ENCODE data around the gene RHOG. TPM values are rescaled to one million over a fixed set of nuclear protein-coding genes. Genes with fewer than 3 reads are reported as not detected.
"Not testable (repeated sequence)": the region's sequence is repeated elsewhere in the genome, so short reads cannot be mapped to it uniquely, and the experiment has no call there.

Gene RHOG
- total and polyA plus RNA-seq, 5 donors, result 18.7 to 26.0 (median 25.3) TPM

DNA sequence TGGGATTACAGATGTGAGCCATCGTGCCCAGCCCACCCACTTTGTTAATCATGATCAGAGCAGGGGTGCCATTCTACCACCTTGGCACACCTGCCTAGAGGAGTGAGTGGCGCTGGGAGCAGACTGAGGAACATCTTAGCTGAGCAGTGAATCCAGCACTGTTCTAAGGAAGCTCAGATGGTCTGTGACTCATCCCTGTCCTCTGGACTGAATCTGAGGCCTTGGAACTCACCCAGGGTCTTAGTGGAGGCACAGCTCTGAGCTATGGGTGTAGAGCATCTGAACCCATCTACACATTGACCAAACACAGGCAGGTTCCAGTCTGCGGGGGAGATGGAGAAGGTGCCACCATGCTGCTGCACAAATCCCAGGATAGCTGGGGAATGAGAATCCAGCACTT is 17.5 kb downstream of the RHOG start:
- peak in 1 of 2 donors; percentile 9 for ATAC-seq
- intact Hi-C loops (cut with DNase I), result no loop called here
- H3K4me1 ChIP-seq (ENCODE audit: control insufficient read depth, insufficient read depth, low read length), result no peaks in the 10 kb centered on the region
- no peak overlapping the region for H3K4me3 ChIP-seq (ENCODE audit: low read length)
- H3K27me3 ChIP-seq (ENCODE audit: control insufficient read depth, insufficient read depth), result no peaks in the 10 kb centered on the region
- H3K27ac ChIP-seq (ENCODE audit: low read length), result no peak overlapping the region
- WGBS, result 92% methylated on average over 3 of the region's 3 CpGs
- no peak for DNase-seq
- H3K9me3 ChIP-seq (ENCODE audit: control insufficient read depth, low read length), result no peaks in the 10 kb centered on the region

GRCh38 chr11:3822312-3822711 is 18.4 kb downstream of the RHOG start:
- intact Hi-C loops (cut with DNase I), result no loop called here
- H3K4me3 ChIP-seq (ENCODE audit: low read length), result no peak overlapping the region
- no peaks in the 10 kb centered on the region for H3K9me3 ChIP-seq (ENCODE audit: control insufficient read depth, low read length)
- no peak for ATAC-seq
- 95% methylated on average over 7 of the region's 7 CpGs for WGBS
- no peak for DNase-seq
- no peaks in the 10 kb centered on the region for H3K4me1 ChIP-seq (ENCODE audit: control insufficient read depth, insufficient read depth, low read length)
- no peaks in the 10 kb centered on the region for H3K27me3 ChIP-seq (ENCODE audit: control insufficient read depth, insufficient read depth)
- no peak overlapping the region for H3K27ac ChIP-seq (ENCODE audit: low read length)

DNA sequence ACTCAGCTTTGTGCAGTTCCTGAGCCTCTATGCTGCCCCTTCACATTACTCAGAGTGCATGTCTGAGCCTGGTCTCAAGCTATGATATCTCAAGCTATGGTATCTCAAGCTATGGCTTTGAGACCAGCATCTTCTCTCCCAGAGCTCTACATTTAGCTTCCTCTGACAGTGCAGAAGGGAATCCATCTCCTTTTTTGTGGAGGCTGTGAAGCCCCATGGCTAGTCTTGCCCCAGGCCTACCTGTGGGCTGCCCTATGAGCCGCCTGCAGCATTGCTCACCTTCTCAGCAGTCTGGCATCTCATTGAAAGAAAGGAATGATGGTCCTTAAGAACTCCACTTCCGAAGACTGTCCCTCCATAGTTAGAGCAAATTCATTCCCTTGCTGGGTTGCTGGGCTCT is 19.8 kb downstream of the RHOG start:
- H3K4me1 ChIP-seq (ENCODE audit: control insufficient read depth, insufficient read depth, low read length), result peaks cover 2% of the 10 kb centered on the region
- no peak overlapping the region for H3K4me3 ChIP-seq (ENCODE audit: low read length)
- no peaks in the 10 kb centered on the region for H3K9me3 ChIP-seq (ENCODE audit: control insufficient read depth, low read length)
- 95% methylated on average over 2 of the region's 2 CpGs for WGBS
- no peaks in the 10 kb centered on the region for H3K27me3 ChIP-seq (ENCODE audit: control insufficient read depth, insufficient read depth)
- intact Hi-C loops (cut with DNase I), result no loop called here
- DNase-seq, result no peak
- no peak overlapping the region for H3K27ac ChIP-seq (ENCODE audit: low read length)
- ATAC-seq, result no peak

GRCh38 chr11:3817181-3817800 is 23.5 kb downstream of the RHOG start:
- intact Hi-C loops (cut with DNase I), result no loop called here
- Histone ChIP-seq H3K27me3 (ENCODE audit: control insufficient read depth, insufficient read depth) (no peaks in the 10 kb centered on the region), H3K9me3 (ENCODE audit: control insufficient read depth, low read length) (no peaks in the 10 kb centered on the region), H3K4me1 (ENCODE audit: control insufficient read depth, insufficient read depth, low read length) (peaks cover 2% of the 10 kb centered on the region), H3K27ac (ENCODE audit: low read length) (no peak overlapping the region), H3K4me3 (ENCODE audit: low read length) (no peak overlapping the region)
- no peak for ATAC-seq
- DNase-seq, result no peak
- 87% methylated on average over 10 of the region's 10 CpGs for WGBS

GRCh38 chr11:3816673-3817072 is 24.1 kb downstream of the RHOG start:
- intact Hi-C loops (cut with DNase I), result no loop called here
- Histone ChIP-seq H3K4me1 (ENCODE audit: control insufficient read depth, insufficient read depth, low read length) (peaks cover 2% of the 10 kb centered on the region), H3K9me3 (ENCODE audit: control insufficient read depth, low read length) (no peaks in the 10 kb centered on the region), H3K27me3 (ENCODE audit: control insufficient read depth, insufficient read depth) (no peaks in the 10 kb centered on the region), H3K27ac (ENCODE audit: low read length) (no peak overlapping the region), H3K4me3 (ENCODE audit: low read length) (no peak overlapping the region)
- no peak for DNase-seq
- no peak for ATAC-seq
- WGBS, result 91% methylated on average over 2 of the region's 2 CpGs

GRCh38 chr11:3815845-3816244 is 24.9 kb downstream of the RHOG start:
- Histone ChIP-seq H3K27me3 (ENCODE audit: control insufficient read depth, insufficient read depth) (no peaks in the 10 kb centered on the region), H3K27ac (ENCODE audit: low read length) (no peak overlapping the region), H3K4me1 (ENCODE audit: control insufficient read depth, insufficient read depth, low read length) (peaks cover 2% of the 10 kb centered on the region), H3K4me3 (ENCODE audit: low read length) (no peak overlapping the region), H3K9me3 (ENCODE audit: control insufficient read depth, low read length) (no peaks in the 10 kb centered on the region)
- no peak for DNase-seq
- intact Hi-C loops (cut with DNase I), result no loop called here
- peak; percentile 26 to 53 for ATAC-seq
- 78% methylated on average over 4 of the region's 4 CpGs for WGBS

DNA sequence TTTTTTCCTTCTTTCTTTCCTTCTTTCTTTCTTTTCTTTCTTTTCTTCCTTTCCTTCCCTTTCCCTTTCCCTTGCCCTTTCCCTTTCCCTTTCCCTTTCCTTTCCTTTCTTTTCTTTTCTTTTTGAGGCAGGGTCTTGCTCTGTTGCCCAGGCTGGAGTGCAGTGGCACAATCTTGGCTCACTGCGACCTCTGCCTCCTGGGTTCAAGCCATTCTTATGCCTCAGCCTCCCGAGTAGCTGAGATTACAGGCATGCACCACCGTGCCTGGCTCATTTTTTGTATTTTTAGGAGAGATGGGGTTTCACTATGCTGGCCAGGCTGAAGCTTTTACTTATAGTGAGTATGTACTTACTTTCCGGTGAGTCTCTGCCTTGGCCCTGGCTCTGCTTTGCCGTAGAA is 25.9 kb downstream of the RHOG start:
- DNase-seq; intact Hi-C loops (cut with DNase I); ATAC-seq; H3K9me3 ChIP-seq (ENCODE audit: control insufficient read depth, low read length); H3K27ac ChIP-seq (ENCODE audit: low read length); H3K27me3 ChIP-seq (ENCODE audit: control insufficient read depth, insufficient read depth); H3K4me1 ChIP-seq (ENCODE audit: control insufficient read depth, insufficient read depth, low read length); H3K4me3 ChIP-seq (ENCODE audit: low read length): not testable (repeated sequence)
- 98% methylated on average over 5 of the region's 5 CpGs for WGBS

DNA sequence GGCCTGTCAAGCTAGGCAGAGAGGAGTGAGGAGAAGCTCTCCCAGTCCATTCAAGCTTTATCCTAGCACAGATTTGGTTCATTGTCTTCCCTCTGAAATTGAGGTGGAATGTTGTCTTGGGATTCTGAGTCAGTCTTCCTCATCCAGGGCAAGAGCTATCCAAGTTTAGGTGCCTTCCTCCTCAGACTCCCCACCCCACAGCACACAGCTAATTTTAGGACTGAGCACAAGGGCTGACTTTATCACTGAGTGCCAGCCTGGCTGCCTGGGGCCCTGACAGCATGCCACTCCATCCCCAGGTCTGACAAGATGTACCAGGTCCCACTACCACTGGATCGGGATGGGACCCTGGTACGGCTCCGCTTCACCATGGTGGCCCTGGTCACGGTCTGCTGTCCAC is 29.8 kb downstream of the RHOG start:
- DNase-seq (no peak), ATAC-seq (peak; percentile 15 to 45)
- 88% methylated on average over 4 of the region's 4 CpGs for WGBS
- Histone ChIP-seq H3K27me3 (ENCODE audit: control insufficient read depth, insufficient read depth) (no peaks in the 10 kb centered on the region), H3K27ac (ENCODE audit: low read length) (peak overlapping the region; percentile 32), H3K4me3 (ENCODE audit: low read length) (no peak overlapping the region), H3K4me1 (ENCODE audit: control insufficient read depth, insufficient read depth, low read length) (peaks cover 3% of the 10 kb centered on the region), H3K9me3 (ENCODE audit: control insufficient read depth, low read length) (no peaks in the 10 kb centered on the region)
- intact Hi-C loops (cut with DNase I), result no loop called here

DNA sequence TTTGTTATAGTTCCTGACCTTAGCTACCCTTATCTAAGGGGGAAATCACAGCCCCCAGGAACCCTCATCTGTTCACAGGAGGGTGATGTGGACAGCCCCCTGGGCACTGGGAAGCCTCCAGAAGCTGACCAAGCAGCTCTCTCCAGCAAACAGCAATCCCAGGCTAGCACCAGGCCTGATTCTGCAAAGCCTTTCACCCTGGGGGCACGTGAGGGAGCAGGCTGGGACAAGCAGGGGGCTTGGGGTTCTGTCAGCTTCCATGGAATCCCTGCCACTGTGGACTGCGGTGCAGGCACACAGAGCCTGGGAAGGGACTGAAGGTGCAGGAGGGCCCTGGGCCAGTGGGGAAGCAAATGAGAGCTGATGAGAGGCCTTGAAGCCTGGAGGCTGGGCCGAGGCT is 30.3 kb downstream of the RHOG start:
- ATAC-seq, result no peak
- 86% methylated on average over 3 of the region's 3 CpGs for WGBS
- Histone ChIP-seq H3K4me3 (ENCODE audit: low read length) (no peak overlapping the region), H3K9me3 (ENCODE audit: control insufficient read depth, low read length) (no peaks in the 10 kb centered on the region), H3K27ac (ENCODE audit: low read length) (peak overlapping the region; percentile 32), H3K27me3 (ENCODE audit: control insufficient read depth, insufficient read depth) (no peaks in the 10 kb centered on the region), H3K4me1 (ENCODE audit: control insufficient read depth, insufficient read depth, low read length) (peaks cover 3% of the 10 kb centered on the region)
- intact Hi-C loops (cut with DNase I), result no loop called here
- no peak for DNase-seq

- Histone ChIP-seq H3K4me3 (ENCODE audit: low read length) (no peak overlapping the region), H3K4me1 (ENCODE audit: control insufficient read depth, insufficient read depth, low read length) (peaks cover 3% of the 10 kb centered on the region), H3K27me3 (ENCODE audit: control insufficient read depth, insufficient read depth) (no peaks in the 10 kb centered on the region), H3K9me3 (ENCODE audit: control insufficient read depth, low read length) (no peaks in the 10 kb centered on the region), H3K27ac (ENCODE audit: low read length) (no peak overlapping the region)
- 94% methylated on average over 1 of the region's 1 CpG for WGBS
- DNase-seq (no peak), ATAC-seq (no peak)
- intact Hi-C loops (cut with DNase I), result no loop called here
Measured at GRCh38 chr11:3809624-3809928, 31.2 kb downstream of the RHOG start.

DNA sequence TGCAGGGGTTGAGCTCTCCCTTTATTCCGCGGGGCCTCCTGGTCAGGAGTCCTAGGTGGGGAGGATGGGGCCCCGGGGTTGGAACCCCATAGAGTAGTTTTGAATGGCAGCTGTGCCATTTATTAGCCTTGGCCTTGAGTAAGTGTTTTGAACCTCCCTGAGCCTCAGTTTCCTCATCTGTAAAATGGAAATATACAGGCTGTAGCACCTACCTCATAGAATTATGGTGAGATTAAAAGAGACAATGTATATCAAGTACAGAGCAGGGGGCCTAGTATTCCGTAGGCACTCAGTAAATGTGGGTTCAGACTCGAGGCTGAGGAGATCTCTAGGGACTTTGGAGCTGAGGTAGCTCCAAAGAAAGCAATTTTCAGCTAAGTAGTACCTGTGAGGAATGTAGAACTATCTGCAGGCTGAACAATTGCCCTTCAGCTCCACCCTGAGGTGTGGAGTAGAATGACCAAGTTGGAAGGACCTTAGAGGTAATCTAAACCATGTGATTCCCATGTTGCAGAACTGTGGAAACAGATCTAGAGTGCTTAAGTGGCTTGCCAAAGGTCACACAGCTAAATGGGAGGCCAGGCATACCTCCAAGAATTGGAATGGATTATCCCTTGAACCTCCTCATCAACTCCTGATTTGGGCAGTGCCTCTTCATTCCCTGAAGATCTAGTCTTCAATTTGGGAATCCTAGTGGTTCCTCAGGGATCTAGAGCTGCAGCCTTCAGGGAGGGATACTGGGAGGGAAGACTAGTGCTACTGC is 31.7 kb downstream of the RHOG start:
- Histone ChIP-seq H3K27me3 (ENCODE audit: control insufficient read depth, insufficient read depth) (no peaks in the 10 kb centered on the region), H3K9me3 (ENCODE audit: control insufficient read depth, low read length) (no peaks in the 10 kb centered on the region), H3K27ac (ENCODE audit: low read length) (peak overlapping the region; percentile 13), H3K4me3 (ENCODE audit: low read length) (peak overlapping the region; percentile 82), H3K4me1 (ENCODE audit: control insufficient read depth, insufficient read depth, low read length) (peaks cover 3% of the 10 kb centered on the region)
- ATAC-seq, result peak; percentile 52 to 58
- WGBS, result 44% methylated on average over 5 of the region's 5 CpGs
- intact Hi-C loops (cut with DNase I), result no loop called here
- no peak for DNase-seq
